H1 (cell line): ENCODE results near the gene ZNF302. TPM values are rescaled to one million over a fixed set of nuclear protein-coding genes. Genes with fewer than 3 reads are reported as not detected.

Source experiments
- HDAC2 ChIP-seq, 2 experiments: fragments of 300-600 bp in 1 of 2; sonication (generic) in 1 of 2; IDR thresholded peaks; 2 replicates each; pipeline ENCODE4 v1.6.1; 2011 to 2012; ENCODE audit warnings: low read depth in 2 of 2, low read length in 2 of 2, mild to moderate bottlenecking in 2 of 2, moderate library complexity in 2 of 2, borderline replicate concordance in 1 of 2, inconsistent platforms in 1 of 2
- HDAC6 ChIP-seq: IDR thresholded peaks from one replicate; pipeline ENCODE4 v1.7.1; 2012; ENCODE audit warnings: low read depth, mild to moderate bottlenecking, inconsistent platforms, low read length, moderate library complexity
- JUN ChIP-seq: IDR thresholded peaks from 2 replicates; pipeline ENCODE4 v1.6.1; 2011; ENCODE audit warnings: low read depth, mild to moderate bottlenecking, improper control_type of control experiment, low read length
- SIRT6 ChIP-seq: IDR thresholded peaks from one replicate; pipeline ENCODE4 v1.7.1; 2012; ENCODE audit warnings: low read length, inconsistent platforms
- SP2 ChIP-seq: IDR thresholded peaks from 2 replicates; pipeline ENCODE4 v1.6.1; 2012; ENCODE audit warnings: mild to moderate bottlenecking, low read length, inconsistent platforms
- polyA plus RNA-seq, 7 experiments: library from polyadenylated mRNA; depleted of rRNA in 3 of 7; stranded (reverse) in 5 of 7; unstranded in 2 of 7; fragments of >200 nt in 5 of 7; fragments of 200-250 nt in 2 of 7; gene quantifications; 1 replicate in 5 of 7; 2 replicates in 1 of 7; 4 replicates in 1 of 7; pipeline versions ENCODE4 v1.2.1 to v1.2.3, GENCODE V29; 2011 to 2013; ENCODE audit warnings: missing spikeins in 2 of 7, mixed read lengths in 2 of 7
- total RNA-seq: library from RNA; stranded (reverse); fragmentation: NEBNext Ultra II Directional; extraction: Animal tissue kit (Norgen Biotek cat#: 25700); gene quantifications from 2 replicates; pipeline ENCODE4 v1.2.1, GENCODE V29; 2021
- TF ChIP-seq, protein P1 (sequence below): fragments of 300-600 bp; sonication (generic); IDR thresholded peaks from 2 replicates; pipeline ENCODE4 v1.7.1; 2012; ENCODE audit warnings: low read length, moderate library complexity, mild to moderate bottlenecking, inconsistent platforms; ENCODE audit not compliant: insufficient replicate concordance

Gene ZNF302
- total and polyA plus RNA-seq, 2 of the 8 experiments (the other 6 are each of a cell fraction or from before 2014, with no cell fraction given): 9.1 to 20.4 TPM

- TF ChIP-seq JUN: no peak
- no peak for TF ChIP-seq SP2
- TF ChIP-seq, protein P1, sequence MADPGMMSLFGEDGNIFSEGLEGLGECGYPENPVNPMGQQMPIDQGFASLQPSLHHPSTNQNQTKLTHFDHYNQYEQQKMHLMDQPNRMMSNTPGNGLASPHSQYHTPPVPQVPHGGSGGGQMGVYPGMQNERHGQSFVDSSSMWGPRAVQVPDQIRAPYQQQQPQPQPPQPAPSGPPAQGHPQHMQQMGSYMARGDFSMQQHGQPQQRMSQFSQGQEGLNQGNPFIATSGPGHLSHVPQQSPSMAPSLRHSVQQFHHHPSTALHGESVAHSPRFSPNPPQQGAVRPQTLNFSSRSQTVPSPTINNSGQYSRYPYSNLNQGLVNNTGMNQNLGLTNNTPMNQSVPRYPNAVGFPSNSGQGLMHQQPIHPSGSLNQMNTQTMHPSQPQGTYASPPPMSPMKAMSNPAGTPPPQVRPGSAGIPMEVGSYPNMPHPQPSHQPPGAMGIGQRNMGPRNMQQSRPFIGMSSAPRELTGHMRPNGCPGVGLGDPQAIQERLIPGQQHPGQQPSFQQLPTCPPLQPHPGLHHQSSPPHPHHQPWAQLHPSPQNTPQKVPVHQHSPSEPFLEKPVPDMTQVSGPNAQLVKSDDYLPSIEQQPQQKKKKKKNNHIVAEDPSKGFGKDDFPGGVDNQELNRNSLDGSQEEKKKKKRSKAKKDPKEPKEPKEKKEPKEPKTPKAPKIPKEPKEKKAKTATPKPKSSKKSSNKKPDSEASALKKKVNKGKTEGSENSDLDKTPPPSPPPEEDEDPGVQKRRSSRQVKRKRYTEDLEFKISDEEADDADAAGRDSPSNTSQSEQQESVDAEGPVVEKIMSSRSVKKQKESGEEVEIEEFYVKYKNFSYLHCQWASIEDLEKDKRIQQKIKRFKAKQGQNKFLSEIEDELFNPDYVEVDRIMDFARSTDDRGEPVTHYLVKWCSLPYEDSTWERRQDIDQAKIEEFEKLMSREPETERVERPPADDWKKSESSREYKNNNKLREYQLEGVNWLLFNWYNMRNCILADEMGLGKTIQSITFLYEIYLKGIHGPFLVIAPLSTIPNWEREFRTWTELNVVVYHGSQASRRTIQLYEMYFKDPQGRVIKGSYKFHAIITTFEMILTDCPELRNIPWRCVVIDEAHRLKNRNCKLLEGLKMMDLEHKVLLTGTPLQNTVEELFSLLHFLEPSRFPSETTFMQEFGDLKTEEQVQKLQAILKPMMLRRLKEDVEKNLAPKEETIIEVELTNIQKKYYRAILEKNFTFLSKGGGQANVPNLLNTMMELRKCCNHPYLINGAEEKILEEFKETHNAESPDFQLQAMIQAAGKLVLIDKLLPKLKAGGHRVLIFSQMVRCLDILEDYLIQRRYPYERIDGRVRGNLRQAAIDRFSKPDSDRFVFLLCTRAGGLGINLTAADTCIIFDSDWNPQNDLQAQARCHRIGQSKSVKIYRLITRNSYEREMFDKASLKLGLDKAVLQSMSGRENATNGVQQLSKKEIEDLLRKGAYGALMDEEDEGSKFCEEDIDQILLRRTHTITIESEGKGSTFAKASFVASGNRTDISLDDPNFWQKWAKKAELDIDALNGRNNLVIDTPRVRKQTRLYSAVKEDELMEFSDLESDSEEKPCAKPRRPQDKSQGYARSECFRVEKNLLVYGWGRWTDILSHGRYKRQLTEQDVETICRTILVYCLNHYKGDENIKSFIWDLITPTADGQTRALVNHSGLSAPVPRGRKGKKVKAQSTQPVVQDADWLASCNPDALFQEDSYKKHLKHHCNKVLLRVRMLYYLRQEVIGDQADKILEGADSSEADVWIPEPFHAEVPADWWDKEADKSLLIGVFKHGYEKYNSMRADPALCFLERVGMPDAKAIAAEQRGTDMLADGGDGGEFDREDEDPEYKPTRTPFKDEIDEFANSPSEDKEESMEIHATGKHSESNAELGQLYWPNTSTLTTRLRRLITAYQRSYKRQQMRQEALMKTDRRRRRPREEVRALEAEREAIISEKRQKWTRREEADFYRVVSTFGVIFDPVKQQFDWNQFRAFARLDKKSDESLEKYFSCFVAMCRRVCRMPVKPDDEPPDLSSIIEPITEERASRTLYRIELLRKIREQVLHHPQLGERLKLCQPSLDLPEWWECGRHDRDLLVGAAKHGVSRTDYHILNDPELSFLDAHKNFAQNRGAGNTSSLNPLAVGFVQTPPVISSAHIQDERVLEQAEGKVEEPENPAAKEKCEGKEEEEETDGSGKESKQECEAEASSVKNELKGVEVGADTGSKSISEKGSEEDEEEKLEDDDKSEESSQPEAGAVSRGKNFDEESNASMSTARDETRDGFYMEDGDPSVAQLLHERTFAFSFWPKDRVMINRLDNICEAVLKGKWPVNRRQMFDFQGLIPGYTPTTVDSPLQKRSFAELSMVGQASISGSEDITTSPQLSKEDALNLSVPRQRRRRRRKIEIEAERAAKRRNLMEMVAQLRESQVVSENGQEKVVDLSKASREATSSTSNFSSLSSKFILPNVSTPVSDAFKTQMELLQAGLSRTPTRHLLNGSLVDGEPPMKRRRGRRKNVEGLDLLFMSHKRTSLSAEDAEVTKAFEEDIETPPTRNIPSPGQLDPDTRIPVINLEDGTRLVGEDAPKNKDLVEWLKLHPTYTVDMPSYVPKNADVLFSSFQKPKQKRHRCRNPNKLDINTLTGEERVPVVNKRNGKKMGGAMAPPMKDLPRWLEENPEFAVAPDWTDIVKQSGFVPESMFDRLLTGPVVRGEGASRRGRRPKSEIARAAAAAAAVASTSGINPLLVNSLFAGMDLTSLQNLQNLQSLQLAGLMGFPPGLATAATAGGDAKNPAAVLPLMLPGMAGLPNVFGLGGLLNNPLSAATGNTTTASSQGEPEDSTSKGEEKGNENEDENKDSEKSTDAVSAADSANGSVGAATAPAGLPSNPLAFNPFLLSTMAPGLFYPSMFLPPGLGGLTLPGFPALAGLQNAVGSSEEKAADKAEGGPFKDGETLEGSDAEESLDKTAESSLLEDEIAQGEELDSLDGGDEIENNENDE: no peak
- no peak for TF ChIP-seq HDAC6
- no peak for TF ChIP-seq HDAC2 (IDR thresholded peaks at IDR 0.05; ENCODE audit: borderline replicate concordance in 1 of 2, low read depth in 2 of 2, low read length in 2 of 2)
- no peak for TF ChIP-seq SIRT6
Measured at GRCh38 chr19:34692549-34692948, 15.1 kb downstream of the ZNF302 start (continued).
